GM10266 (cell line): ENCODE results near the gene TRIML2.
"Not testable (repeated sequence)": the region's sequence is repeated elsewhere in the genome, so short reads cannot be mapped to it uniquely, and the experiment has no call there.

Experiments used
- DNase-seq: peaks from one replicate; pipeline ENCODE4 v3.0.0; 2012; ENCODE audit errors: extremely low spot score
- CTCF ChIP-seq: IDR thresholded peaks from 2 replicates; pipeline ENCODE4 v1.5.1; 2012; ENCODE audit warnings: mild to moderate bottlenecking, low read depth; ENCODE audit not compliant: control insufficient read depth, insufficient read depth; ENCODE audit errors: missing control alignments

Gene TRIML2

DNA sequence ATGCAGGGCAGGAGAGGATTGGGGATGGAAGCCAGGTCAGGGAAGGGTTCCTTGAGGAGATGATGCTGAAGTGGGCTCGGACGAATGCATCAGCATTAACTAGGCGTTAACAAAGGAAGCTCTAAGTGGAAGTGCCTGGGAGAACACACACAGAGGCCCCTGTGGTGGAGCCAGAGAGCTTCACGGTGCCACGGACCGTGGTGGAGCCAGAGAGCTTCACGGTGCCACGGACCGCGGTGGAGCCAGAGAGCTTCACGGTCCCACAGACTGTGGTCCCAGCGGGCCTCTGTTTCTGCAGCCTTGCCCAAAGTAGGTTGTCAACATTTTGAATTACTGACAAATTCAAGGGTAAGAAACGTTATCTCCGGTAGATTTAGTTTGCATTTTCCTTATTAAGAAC lies 48.3 kb downstream of the TRIML2 start:
- no peak for DNase-seq
- TF ChIP-seq CTCF = no peak

GRCh38 chr4:188053302-188053701 lies 56.1 kb downstream of the TRIML2 start:
- no peak for DNase-seq
- TF ChIP-seq CTCF = no peak

DNA sequence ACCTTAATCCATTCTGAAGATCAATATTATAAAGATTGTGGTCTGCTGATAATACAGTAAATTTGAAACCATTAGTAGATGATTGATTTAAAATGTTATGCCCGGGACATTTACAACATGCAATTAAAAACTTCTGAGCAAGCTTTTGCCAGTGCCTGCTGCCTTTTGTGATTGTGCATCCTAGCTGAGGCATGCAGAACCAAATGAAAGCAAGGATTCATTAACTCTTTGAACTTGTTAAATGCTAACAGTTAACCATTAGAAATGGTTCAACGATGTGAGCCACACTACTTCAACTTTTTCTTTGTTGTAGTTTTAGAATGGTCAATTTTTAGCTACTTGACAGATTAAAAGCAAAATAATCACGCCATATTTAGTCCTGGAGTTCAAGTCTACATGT lies 62.7 kb downstream of the TRIML2 start:
- DNase-seq = no peak
- no peak for TF ChIP-seq CTCF

DNA sequence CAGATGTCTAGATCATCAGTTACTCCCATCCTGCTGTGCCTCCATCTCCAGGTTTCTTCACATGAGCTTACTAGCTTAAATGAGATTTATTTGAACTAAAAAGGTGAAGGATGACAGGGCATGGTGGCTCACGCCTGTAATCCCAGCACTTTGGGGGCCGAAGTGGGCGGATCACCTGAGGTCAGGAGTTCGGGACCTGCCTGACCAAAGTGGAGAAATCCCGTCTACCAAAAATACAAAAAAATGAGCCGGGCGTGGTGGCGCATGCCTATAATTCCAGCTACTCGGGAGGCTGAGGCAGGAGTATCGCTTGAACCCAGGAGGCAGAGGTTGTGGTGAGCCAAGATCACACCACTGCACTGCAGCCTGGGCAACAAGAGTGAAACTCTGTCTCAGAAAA lies 63.9 kb downstream of the TRIML2 start:
- DNase-seq = not testable (repeated sequence)

DNA sequence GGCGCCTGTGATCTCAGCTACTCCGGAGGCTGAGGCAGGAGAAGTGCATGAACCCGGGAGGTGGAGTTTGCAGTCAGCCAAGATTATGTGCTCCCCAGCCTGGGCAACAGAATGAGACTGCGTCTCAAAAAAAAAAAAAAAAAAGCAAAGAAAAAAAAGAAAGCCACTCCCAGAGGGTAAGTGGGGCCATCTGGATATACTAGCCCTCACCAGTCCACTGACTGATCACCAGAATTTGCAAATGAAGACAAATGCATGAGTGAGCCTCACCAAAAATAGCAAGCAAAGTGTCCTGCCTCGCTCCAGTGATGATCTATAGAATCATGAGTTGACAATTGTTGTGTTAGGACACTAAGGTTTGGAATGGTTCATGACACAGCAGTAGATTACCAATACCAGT lies 66.2 kb downstream of the TRIML2 start:
- DNase-seq = no peak
- no peak for TF ChIP-seq CTCF

- no peak for DNase-seq
- TF ChIP-seq CTCF = no peak
Observed at GRCh38 chr4:188042191-188042590, 67.2 kb downstream of the TRIML2 start.

GRCh38 chr4:188041721-188042120 lies 67.7 kb downstream of the TRIML2 start:
- no peak for DNase-seq
- TF ChIP-seq CTCF = no peak
